DND-41 (cell line): Measurements from ENCODE around the gene BICRAL.

Experiments used
- CTCF ChIP-seq: IDR thresholded peaks from 2 replicates; pipeline ENCODE4 v1.5.1; 2012; ENCODE audit warnings: borderline replicate concordance, low read length, moderate library complexity, mild to moderate bottlenecking; ENCODE audit not compliant: poor library complexity, severe bottlenecking; ENCODE audit errors: extremely low read depth
- EZH2 ChIP-seq: IDR thresholded peaks from 3 replicates; pipeline ENCODE4 v1.6.1; 2012; ENCODE audit warnings: borderline replicate concordance, low read depth, mild to moderate bottlenecking, moderate library complexity, low read length, inconsistent platforms; ENCODE audit not compliant: severe bottlenecking

DNA sequence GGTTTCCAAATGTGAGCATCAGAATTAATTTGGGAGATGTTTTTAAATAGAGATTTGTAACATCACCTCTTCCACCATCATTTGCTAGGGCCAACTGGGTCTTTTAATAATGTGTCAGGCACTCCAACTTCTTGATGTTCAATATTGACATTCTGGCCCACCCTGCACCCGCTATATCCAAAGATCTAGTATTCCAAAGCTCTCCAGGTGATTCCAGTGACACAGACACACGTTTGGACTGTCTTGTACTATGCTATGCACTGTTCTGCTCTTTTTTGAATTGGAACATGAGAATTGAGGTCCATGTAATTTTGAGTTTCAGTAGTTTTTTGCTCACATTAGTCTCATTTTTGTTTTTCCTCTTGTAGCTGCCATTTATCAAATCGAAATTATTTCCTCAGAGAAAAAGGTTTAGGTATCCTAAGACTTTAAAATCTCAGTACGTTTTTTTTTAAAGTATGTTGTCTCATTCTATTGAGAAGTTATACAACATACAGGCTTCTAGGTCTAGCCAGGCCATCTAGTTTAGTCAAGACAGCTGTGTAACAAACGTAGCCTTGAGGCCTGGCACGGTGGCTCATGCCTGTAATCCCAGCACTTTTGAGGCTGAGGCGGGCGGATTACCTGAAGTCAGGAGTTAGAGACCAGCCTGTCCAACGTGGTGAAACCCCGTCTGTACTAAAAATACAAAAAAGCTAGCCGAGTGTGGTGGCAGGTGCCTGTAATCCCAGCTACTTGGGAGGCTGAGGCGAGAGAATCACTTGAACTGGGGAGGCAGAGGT is 3.1 kb downstream of the BICRAL start:
- TF ChIP-seq CTCF: no peak
- no peak for TF ChIP-seq EZH2
